HG02970 (cell line): ENCODE results near the gene DYNC1H1.
"Not testable (repeated sequence)": the region's sequence is repeated elsewhere in the genome, so short reads cannot be mapped to it uniquely, and the experiment has no call there.

ENCODE experiments used
- ATAC-seq: cut with Tn5 transposase; IDR thresholded peaks from one replicate; pipeline ENCODE4 v1.9.1; 2021; ENCODE audit warnings: mild to moderate bottlenecking, moderate library complexity, moderate number of reproducible peaks; ENCODE audit not compliant: unreplicated experiment, low FRiP score

The DYNC1H1 gene

DNA sequence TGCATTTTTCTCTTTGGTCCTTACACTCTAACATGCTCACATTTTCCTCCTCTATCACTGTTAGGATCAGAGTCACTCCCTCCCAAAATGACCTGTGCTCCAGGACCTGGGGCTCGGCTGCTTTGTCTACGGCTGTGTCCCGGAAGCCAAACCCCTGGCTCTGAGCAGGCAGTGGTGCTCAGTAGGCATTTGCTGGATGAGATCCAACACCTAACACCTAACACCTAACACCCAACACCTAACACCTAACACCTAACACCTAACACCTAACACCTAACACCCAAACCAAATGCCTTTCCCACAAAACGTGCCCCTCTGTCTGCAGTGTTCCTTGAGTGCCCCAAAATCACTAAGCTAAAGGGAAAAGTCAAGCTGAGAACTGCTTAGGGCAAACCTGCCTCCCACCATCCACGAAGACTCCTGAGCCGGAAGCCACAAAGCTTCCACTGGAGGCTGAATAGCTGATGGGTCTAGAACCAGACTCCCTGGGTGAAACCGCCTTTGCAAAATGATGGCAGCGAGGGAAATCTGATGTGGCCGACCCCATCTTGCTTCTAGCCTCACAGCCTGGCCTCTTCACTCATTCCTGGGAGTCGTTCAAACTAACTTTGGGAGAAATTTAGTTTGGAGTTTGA lies 93.2 kb downstream of the DYNC1H1 start:
- ATAC-seq: no peak

DNA sequence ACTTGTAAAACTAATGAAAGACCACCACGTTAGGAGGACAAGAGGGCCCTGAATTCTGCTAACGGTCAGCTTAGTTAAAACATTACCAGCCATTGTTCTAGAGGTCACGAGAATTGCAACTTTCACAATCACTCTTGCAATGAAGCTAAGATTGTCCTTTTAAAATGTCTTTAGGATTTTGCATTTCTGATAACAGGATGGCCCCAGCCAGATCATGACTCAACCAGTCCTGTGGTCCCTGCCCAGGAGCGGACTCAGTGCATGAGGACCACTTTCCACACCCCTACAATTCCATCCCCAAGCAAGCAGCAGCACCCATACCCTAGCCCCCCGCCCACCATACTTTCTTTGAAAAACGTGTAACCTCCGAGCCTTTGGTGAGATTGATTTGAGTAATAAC lies 93.8 kb downstream of the DYNC1H1 start:
- no peak for ATAC-seq

DNA sequence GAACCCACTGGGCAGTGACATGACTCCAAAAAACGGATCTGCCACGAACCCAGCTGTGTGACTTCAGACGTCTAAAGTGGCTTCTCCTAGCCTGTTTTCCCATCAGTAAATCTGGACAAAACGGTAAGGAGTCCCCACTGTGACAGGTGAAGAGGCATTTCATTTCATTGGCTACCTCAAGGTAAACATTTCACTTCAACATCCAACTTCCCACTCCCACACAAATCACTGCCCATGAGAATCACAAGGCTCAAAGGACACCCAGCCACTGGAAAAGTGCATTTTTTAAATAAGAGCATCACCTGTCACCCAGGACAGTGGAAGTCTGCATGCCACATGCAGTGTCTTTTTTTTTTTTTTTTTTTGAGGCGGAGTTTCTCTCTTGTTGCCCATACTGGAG lies 94.6 kb downstream of the DYNC1H1 start:
- no peak for ATAC-seq

DNA sequence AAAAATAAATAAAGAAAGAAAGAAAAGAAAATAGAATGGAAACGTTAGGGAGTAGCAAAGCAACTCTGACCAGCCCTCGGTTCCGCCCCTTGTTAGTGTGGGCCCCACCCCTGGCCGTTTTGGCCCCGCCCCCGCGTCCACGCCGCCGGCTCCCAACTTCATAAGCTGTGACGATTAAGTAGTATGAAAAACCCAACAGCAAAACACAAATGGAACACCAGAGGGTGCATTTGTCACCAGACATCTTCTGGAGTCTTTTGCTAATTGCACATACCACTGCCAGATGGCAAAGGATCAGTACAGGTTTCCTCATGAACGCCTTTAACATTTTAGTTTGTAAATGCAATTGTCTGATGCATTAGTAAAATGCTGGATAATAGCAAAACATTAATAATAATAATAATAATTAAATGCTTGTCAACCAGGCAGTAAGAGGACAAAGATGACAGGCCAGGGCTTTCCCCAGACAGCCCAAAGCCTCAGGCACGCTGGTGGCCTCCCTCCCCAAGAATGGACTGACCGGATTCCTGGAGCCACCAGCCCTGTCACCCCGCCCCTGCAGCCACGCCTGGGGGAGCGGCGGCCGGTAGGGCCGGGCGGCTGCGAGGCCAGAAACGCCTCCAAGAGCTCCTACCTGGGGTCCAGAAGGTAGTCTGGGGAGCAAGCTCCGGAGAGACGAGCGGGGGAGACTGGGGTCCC lies 98.9 kb downstream of the DYNC1H1 start:
- ATAC-seq: no peak

DNA sequence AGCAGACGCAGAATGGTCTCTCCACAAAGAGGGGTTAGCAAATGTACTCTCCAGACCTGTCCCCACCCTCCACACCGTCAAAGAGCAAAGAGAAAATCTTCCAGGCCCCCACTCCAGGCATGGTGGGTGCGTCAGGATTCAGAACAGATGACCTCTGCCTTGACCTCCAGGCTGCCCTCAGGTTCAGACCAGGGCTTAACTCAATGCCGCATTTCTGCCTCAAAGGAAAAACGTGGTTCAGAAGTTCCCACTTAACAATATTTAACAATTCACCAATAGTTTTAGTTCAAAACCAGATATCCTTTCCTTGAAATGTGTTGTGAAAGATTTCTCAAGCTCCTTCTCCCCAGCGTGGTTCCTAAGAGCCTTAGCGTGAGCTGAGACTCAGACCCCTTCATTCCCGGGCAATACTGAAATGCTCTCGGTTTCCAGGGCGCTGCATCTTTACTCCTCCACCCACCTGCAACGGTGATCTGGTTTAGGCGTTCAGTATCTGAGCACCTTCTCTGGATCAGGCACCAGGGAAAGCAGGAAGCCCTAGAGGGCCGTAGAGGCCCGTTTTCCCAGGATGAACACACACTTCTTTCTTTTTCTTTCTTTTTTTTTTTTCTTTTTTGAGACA lies 99.5 kb downstream of the DYNC1H1 start:
- ATAC-seq: no peak

DNA sequence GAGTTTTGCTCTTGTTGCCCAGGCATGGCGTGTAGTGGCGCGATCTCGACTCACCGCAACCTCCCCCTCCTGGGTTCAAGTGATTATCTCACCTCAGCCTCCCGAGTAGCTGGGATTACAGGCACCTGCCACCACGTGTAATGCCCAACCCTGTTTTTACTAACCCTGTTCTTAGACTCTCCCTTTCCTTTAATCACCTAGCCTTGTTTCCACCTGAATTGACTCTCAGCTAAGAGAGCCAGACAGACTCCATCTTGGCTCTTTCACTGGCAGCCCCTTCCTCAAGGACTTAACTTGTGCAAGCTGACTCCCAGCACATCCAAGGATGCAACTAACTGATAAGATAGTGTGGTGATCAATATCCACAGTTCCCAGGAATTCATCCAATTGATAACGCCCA lies 100.2 kb downstream of the DYNC1H1 start:
- ATAC-seq: not testable (repeated sequence)

DNA sequence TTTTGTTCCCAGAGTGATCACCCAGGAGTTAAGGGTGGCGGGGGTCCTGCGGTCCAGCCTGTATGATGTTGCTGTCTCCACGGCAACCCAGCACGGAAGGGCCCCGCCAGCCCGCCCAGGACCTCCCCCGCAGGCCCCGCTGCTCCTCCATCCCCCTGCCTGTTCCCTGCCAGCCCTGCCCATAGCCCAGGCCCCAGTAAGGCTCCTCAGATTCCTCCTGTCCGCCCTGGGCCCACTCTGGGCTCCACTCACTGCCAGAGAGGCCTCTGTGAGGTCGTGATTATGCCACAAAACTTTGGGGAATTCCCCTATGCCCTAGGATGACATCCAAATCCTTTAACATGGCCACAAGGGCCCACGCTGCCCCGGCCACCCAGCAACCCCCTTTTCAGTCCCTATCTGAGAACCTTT lies 101.7 kb downstream of the DYNC1H1 start:
- ATAC-seq: no peak

DNA sequence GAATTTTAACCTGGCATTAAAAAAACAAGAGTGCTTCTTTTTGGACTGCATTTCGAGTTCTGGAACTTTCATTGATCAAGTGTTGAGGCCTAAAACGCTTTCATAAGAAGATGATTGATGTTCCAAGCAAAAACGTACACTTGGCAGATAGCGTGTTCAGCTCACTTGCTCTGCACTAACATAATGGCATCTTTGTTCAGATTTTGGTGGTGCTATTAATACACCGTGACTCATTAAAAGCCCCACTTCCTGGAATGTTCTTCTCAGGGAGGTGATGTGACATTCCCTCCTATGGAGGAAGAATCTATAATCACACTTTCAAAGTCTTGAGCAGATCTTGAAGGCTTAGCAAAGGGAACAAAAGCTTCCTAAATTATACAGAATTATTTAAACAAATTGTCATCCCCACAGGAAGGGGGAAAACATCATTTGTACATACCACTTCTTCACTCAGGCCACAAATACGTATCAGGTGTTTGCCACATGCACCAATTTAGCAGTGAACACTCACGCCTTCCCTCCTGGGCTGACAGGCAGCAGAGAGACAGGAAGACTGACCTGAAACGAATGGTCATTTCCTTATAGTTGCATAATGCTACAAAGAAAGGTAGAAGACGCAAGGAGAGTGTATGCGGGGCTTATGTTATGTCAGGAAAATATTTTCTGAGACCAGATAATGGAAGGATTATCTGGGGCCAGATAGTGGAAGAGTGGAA lies 107.1 kb downstream of the DYNC1H1 start:
- ATAC-seq: no peak

DNA sequence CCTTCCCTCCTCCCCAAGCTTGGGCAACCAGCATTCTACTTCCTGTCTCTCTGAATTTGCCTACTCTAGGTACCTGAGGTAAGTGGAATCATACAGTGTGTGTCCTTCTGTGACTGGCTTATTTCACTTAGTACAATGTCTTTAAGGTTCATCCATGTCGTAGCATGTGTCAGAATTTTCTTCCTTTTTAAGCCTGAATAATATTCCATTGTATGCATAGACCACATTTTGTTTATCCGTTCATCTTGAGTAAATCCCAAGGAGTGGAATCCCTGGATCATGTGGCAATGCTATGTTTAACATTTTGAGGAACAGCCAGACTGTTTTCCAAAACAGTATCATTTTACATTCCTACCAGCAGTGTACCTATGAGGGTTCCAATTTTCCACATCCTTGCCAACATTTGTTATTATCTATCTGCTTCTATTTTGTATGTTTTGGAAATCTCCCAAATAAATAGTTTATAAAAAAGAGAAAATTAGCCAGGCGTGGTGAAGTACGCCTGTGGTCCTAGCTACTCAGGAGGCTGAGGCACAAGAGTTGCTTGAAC lies 110.1 kb downstream of the DYNC1H1 start:
- no peak for ATAC-seq

DNA sequence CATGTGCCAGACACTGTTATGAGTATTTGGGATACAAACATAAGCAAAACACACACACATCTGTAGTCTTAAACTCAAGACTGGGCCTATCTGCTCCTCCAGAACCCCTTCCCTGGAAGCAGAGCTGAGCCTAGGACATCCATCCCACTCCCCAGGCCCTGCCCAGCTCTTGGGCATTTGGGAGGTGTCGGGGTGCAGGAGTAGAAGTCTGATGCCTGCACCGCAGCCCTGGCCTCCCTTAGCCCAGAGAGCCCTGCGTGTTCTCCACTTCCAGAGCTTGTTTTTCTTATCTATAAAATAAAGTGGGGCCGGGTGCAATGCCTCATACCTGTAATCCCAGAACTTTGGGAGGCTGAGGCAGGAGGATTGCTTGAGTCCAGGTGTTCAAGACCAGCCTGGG lies 110.8 kb downstream of the DYNC1H1 start:
- ATAC-seq: no peak

DNA sequence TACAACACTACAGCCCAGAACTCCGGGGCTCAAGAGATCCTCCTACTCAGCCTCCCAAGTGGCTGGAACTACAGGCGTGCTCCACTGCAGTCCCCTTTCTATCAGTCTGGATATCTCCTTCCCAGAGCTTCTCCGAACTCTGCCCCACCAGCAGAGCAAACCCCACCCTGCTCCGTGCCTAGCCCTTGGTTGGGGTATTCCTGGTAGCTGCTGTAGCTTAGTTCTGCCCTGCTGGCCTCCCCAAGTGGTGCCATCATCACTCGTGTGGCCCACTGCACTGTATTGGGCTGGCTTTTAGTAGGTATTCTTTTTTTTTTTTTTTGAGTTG lies 113.0 kb downstream of the DYNC1H1 start:
- ATAC-seq: no peak

DNA sequence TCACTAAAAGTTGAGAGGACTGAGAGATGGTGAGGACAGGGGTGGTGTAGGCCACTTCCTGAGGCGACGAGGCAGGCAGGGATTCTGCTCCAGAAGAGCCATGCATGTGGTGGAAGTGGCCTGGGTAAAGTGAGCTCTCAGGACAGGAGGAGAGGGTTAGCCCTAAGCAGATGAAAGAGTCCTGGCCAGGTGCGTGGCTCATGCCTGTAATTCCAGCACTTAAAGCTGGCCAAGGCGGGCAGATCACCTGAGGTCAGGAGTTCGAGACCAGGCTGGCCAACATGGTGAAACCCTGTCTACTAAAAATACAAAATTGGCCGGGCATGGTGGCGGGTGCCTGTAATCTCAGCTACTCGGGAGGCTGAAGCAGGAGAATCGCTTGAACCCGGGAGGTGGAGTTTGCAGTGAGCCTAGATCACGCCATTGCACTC lies 114.0 kb downstream of the DYNC1H1 start:
- not testable (repeated sequence) for ATAC-seq

DNA sequence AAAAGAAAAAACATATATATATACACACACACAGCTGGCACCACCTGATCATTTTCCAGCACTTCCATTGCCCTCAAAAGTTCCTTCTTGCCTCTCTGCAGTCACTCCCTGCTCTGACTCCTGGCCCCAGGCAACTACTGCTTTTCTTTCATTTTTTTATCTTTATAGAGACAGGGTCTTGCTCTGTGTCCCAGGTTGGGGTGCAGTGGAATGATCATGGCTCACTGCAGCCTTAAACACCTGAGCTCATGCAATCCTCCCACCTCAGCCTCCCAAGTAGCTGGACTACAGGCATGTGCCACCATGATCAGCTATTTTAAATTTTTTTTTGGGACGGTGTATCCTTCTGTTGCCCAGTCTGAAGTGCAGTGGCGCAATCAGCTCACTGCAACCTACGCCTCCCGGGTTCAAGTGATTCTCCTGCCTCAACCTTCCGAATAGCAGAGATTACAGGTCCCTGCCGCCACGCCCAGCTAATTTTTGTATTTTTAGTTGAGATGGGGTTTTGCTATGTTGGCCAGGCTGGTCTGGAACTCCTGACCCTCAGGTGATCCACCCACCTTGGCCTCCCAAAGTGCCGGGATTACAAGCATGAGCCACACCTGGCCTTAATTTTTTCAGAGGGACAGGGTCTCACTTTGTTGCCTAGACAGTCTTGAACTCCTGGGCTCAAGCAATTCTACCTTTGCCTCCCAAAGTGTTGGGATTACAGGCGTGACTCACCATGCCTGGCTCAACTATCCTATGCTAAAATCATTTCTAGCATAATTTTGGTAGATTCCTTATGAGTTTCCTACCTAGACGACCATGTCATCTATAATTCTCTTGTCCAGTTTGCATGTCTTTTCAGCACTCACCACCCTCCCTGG lies 114.7 kb downstream of the DYNC1H1 start:
- no peak for ATAC-seq

DNA sequence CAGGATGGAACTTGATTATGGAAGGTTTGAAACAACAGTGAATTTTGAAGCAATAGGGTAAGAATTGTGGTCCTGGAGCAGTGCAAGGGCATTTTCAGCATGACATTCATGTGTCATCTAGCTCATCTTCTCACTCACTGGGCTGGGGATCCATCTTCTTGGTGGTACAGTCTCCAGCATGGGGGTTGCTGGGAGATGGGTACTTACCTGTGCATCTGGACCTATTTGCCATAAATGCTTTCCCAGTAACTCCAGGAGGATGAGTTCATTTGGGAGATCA lies 115.3 kb downstream of the DYNC1H1 start:
- ATAC-seq: no peak

DNA sequence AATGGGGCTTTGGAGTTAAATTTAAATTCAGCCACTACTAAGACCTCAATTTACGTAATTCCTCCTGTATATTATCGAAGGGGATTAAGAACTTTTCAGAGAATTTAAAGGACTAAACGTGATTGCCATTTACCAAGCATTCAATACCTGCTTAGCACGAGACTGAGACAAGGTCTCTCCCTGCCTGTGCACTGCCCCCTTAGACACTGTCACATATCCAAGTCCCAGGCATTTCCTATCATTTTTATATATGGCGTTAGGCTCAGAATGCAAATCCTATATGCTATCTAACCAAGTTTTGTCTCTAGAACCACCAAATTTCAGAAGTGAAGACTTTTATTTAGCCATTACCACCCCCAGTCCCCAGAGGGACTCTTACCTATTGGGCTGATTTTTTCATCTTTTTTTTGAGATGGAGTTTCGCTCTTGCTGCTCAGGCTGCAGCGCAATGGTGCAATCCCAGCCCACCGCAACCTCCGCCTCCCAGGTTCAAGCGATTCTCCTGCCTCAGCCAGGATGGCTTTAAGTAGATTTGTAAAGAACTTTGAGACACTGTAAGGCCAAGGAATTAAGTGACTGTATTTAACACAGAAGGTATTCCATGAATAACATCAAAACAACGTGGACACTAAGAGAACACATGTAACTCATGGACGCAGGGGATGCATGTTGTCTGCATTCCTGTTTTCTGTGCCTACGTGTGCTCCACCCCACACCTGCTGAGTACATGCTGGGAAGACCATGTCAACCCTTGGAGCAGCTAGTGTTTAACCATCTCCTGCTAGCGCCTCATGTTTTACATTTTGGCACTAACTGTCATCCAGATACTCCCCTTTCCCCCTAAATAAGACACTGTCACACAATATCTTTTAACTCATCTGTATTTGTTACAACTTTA lies 116.1 kb downstream of the DYNC1H1 start:
- ATAC-seq: no peak

DNA sequence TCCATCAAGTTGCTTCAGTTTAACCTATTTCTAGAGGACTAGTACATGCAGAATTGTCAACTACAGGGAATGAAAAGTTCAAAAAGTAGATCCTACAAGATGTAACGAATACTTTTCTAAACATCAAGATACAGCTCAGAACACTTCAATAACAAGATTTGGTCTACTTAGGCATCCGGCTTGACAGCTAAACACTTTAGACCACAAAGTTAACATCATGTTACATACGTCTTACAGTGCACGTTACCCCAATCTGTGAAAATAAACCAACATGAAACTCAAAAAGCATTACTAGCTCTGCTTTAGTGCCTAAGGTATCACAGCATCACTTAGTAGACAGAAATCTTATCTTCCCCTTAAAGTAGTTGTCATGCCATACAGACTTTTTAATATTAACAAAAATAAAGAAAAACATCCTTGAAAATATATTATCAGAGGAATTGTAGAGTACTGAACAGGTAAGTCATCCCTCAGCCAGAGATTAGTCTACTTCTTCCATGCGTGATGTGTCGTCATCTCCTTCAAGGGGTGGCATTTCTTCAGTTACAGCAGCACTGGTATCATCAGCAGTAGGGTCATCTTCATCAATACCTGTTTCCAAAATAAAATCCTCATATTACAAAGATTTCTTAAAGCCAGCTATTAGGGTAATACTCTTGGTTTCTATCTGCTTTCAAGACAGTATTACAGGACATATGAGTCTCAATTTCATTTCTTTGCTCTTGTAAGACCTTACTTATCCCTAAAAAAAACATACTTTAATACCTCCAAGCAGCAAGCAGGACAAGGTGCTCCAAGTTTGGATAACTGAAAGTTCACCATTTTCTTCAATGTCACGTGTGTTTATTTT lies 117.1 kb downstream of the DYNC1H1 start:
- no peak for ATAC-seq

DNA sequence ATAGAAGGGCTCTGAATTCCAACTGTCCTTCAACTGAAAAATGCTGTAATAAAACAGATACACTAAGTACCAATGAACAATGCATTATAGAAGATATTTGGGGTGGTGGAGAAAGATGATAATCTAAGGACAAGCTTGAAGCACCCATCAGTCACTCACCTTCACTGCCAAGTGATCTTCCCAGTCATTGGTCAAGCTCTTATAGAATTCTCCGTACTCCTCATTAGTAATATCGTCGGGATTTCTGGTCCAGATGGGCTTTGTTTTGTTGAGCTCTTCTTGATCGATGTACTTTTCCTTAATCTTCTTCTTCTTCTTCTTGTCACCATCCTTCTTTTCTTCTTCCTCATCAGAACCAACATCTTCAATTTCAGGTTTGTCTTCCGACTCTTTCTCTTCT lies 120.1 kb downstream of the DYNC1H1 start:
- not testable (repeated sequence) for ATAC-seq

DNA sequence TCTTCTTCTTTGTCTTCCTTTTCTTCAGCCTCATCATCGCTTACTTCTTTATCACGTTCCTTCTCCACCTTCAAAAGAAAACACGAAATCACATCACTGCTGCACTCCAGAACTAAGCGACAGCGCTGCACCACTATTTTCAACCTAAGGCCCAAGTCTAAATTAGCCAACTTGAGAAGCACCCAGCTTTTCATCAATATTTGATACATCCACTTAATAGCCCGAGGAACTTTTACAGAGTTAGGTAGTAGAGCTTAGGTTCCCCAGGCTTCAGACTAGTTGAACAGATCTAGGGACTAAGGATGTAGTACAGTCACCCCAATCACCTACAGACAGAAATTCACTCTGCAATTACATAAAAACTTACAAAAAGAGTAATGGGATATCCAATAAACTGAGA lies 120.6 kb downstream of the DYNC1H1 start:
- ATAC-seq: no peak

DNA sequence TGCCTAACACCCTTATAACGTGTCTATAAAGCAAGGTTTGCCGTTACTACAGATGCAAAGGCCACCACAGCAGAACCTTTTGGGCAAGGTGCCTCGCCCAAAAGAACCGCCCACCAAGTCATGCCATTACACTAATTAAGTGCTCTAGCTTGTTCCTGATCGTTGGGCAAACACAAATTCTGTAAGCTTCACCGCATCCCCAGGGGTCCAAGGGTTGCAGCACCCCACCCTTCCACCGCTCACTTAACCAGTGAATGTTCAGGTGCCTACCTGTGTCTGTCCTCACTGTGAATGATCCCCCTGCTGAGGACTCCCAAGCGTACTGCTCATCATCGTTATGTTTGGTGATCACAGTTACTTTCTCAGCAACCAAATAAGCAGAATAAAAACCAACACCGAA lies 121.1 kb downstream of the DYNC1H1 start:
- no peak for ATAC-seq
